ENCODE data around the gene NECTIN3. TPM values are rescaled to one million over a fixed set of nuclear protein-coding genes. Genes with fewer than 3 reads are reported as not detected.

The NECTIN3 gene
- total and polyA plus RNA-seq, 10 of the 15 experiments (the other 5 are each of a cell fraction or from before 2014, with no cell fraction given), result 0.21 TPM; not detected in 9

- TF ChIP-seq ZBTB40 (IDR thresholded peaks at IDR 0.05; ENCODE audit: borderline replicate concordance), result no peak
- TF ChIP-seq ZNF24 (IDR thresholded peaks at IDR 0.05), result no peak
- TF ChIP-seq ETV6 (conservative IDR thresholded peaks at IDR 0.05 in 1 of 2, IDR thresholded peaks at IDR 0.05 in 1 of 2; ENCODE audit: borderline replicate concordance in 1 of 2, low read depth in 1 of 2), result no peak
- TF ChIP-seq ZNF622 (IDR thresholded peaks at IDR 0.05), result no peak
- no peak for TF ChIP-seq SMC3 (IDR thresholded peaks at IDR 0.05; ENCODE audit: borderline replicate concordance, low read length)
Observed at GRCh38 chr3:111210866-111211564, 139.4 kb downstream of the NECTIN3 start (continued).

- ATAC-seq, result no peak
- no TSS peak for BruUV-seq (replicated peaks)
- SMC1A ChIA-PET (ENCODE audit: uncharacterized antibody, unreplicated experiment), result no interaction called here
- TF ChIP-seq FOXM1 (IDR thresholded peaks at IDR 0.05; ENCODE audit: low read depth, low read length) (no peak), EED (IDR thresholded peaks at IDR 0.05; ENCODE audit: low read depth) (no peak), MTA2 (IDR thresholded peaks at IDR 0.05; ENCODE audit: low read depth) (no peak), SMAD1 (IDR thresholded peaks at IDR 0.05; ENCODE audit: low read depth, partially characterized antibody) (no peak), NR2C1 (IDR thresholded peaks at IDR 0.05) (no peak), GABPA (IDR thresholded peaks at IDR 0.05; ENCODE audit: low read depth) (no peak), FOXK2 (IDR thresholded peaks at IDR 0.05) (no peak), PAX5 (IDR thresholded peaks at IDR 0.05; ENCODE audit: borderline replicate concordance, low read depth, low read length) (no peak)
- TF ChIP-seq, protein P1, sequence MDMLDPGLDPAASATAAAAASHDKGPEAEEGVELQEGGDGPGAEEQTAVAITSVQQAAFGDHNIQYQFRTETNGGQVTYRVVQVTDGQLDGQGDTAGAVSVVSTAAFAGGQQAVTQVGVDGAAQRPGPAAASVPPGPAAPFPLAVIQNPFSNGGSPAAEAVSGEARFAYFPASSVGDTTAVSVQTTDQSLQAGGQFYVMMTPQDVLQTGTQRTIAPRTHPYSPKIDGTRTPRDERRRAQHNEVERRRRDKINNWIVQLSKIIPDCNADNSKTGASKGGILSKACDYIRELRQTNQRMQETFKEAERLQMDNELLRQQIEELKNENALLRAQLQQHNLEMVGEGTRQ (IDR thresholded peaks at IDR 0.05; ENCODE audit: borderline replicate concordance, low read depth, low read length), result no peak
- TF ChIP-seq, protein P2, sequence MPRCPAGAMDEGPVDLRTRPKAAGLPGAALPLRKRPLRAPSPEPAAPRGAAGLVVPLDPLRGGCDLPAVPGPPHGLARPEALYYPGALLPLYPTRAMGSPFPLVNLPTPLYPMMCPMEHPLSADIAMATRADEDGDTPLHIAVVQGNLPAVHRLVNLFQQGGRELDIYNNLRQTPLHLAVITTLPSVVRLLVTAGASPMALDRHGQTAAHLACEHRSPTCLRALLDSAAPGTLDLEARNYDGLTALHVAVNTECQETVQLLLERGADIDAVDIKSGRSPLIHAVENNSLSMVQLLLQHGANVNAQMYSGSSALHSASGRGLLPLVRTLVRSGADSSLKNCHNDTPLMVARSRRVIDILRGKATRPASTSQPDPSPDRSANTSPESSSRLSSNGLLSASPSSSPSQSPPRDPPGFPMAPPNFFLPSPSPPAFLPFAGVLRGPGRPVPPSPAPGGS (IDR thresholded peaks at IDR 0.05; ENCODE audit: borderline replicate concordance, insufficient read depth, low read depth, low read length, poor library complexity, severe bottlenecking), result no peak
Observed at GRCh38 chr3:111212511-111212910, 140.9 kb downstream of the NECTIN3 start.

More at GRCh38 chr3:111212511-111212910, 140.9 kb downstream of the NECTIN3 start:
- no peak for DNase-seq (ENCODE audit: low read depth, low spot score)
- in situ Hi-C loops (cut with MboI), result no loop called here
- Histone ChIP-seq H3K27me3 (replicated peaks in 1 of 2; ENCODE audit: control insufficient read depth in 2 of 2, insufficient read depth in 2 of 2, low read length in 1 of 2) (no peaks in the 10 kb centered on the region), H3K4me1 (ENCODE audit: control insufficient read depth, insufficient read depth, low read length) (no peaks in the 10 kb centered on the region), H3K4me3 (no peak overlapping the region), H3K27ac (ENCODE audit: control insufficient read depth, insufficient read depth) (no peak overlapping the region), H3K9ac (ENCODE audit: control insufficient read depth, insufficient read depth, low read length) (no peak overlapping the region), H3K4me2 (ENCODE audit: control insufficient read depth, insufficient read depth) (no peak overlapping the region), H4K20me1 (ENCODE audit: control insufficient read depth, insufficient read depth) (no peaks in the 10 kb centered on the region), H2AFZ (ENCODE audit: control insufficient read depth, low read depth, low read length) (no peak overlapping the region), H3K9me3 (replicated peaks; ENCODE audit: control insufficient read depth, insufficient read depth, low read length) (no peaks in the 10 kb centered on the region), H3K36me3 (ENCODE audit: control insufficient read depth in 2 of 2, insufficient read depth in 2 of 2, low read length in 1 of 2) (no peaks in the 10 kb centered on the region), H3K79me2 (ENCODE audit: control insufficient read depth, insufficient read depth, low read length) (no peaks in the 10 kb centered on the region)
- WGBS (ENCODE audit: insufficient coverage, insufficient replicate concordance, low lambda C conversion rate, missing lambda C conversion rate), result 8% methylated on average over 4 of the region's 4 CpGs
- no peak for FAIRE-seq
- CTCF ChIA-PET, result no interaction called here
- RAD21 ChIA-PET (ENCODE audit: unreplicated experiment), result no interaction called here
- POLR2A ChIA-PET, result no interaction called here
- intact Hi-C loops (cut with micrococcal nuclease; ENCODE audit: unreplicated experiment), result no loop called here

Data from GM12878 (cell line).